Osteocyte (in vitro differentiated cells): ENCODE data around the gene TEKT3. TPM values are rescaled to one million over a fixed set of nuclear protein-coding genes. Genes with fewer than 3 reads are reported as not detected.
A peak's percentile ranks its signal among the peaks of the same experiment; 100 is the strongest.

Source experiments
- DNase-seq: peaks from one replicate; pipeline ENCODE4 v3.0.0; 2021; ENCODE audit warnings: mixed read lengths; ENCODE audit not compliant: unreplicated experiment; ENCODE audit errors: extremely low spot score
- H3K27ac Mint-ChIP-seq: one replicate; pipeline ENCODE4 v1.8.0; 2021; ENCODE audit warnings: mild to moderate bottlenecking, mixed read lengths; ENCODE audit not compliant: unreplicated experiment
- H3K27me3 Mint-ChIP-seq: one replicate; pipeline ENCODE4 v1.8.0; 2021; ENCODE audit warnings: mixed read lengths; ENCODE audit not compliant: unreplicated experiment
- H3K36me3 Mint-ChIP-seq: one replicate; pipeline ENCODE4 v1.8.0; 2021; ENCODE audit warnings: mixed read lengths; ENCODE audit not compliant: unreplicated experiment
- H3K4me1 Mint-ChIP-seq: one replicate; pipeline ENCODE4 v1.8.0; 2021; ENCODE audit warnings: mixed read lengths; ENCODE audit not compliant: unreplicated experiment
- H3K4me3 Mint-ChIP-seq: one replicate; pipeline ENCODE4 v1.8.0; 2021; ENCODE audit warnings: mild to moderate bottlenecking, moderate library complexity, mixed read lengths; ENCODE audit not compliant: unreplicated experiment
- H3K9me3 Mint-ChIP-seq: one replicate; pipeline ENCODE4 v1.8.0; 2021; ENCODE audit warnings: mixed read lengths; ENCODE audit not compliant: unreplicated experiment
- CTCF ChIP-seq: fragments of 200-600 bp; sonication (generic); IDR thresholded peaks from 2 replicates; pipeline ENCODE4 v1.5.0; 2021; ENCODE audit warnings: antibody characterized with exemption, mild to moderate bottlenecking, moderate library complexity
- total RNA-seq: library from RNA; stranded (reverse); gene quantifications from 2 replicates; pipeline ENCODE4 v1.2.1, GENCODE V29; 2021

TEKT3 gene
- total RNA-seq, 1 donor from 2014 or later: not detected

GRCh38 chr17:15278924-15279477 is 62.4 kb downstream of the TEKT3 start:
- H3K9me3 Mint-ChIP-seq: peaks cover 5% of the 10 kb centered on the region
- H3K4me1 Mint-ChIP-seq: peaks cover 14% of the 10 kb centered on the region
- no peak for DNase-seq
- H3K36me3 Mint-ChIP-seq: no peaks in the 10 kb centered on the region
- TF ChIP-seq CTCF: no peak
- H3K4me3 Mint-ChIP-seq: no peak overlapping the region
- H3K27ac Mint-ChIP-seq: peak overlapping the region; percentile 87
- no peaks in the 10 kb centered on the region for H3K27me3 Mint-ChIP-seq

- H3K4me1 Mint-ChIP-seq: peaks cover 20% of the 10 kb centered on the region
- H3K4me3 Mint-ChIP-seq: peak overlapping the region; percentile 63
- DNase-seq: no peak
- peaks cover 5% of the 10 kb centered on the region for H3K9me3 Mint-ChIP-seq
- no peak for TF ChIP-seq CTCF
- no peaks in the 10 kb centered on the region for H3K36me3 Mint-ChIP-seq
- no peaks in the 10 kb centered on the region for H3K27me3 Mint-ChIP-seq
- peak overlapping the region; percentile 87 for H3K27ac Mint-ChIP-seq
Observed at GRCh38 chr17:15278380-15278779, 63.0 kb downstream of the TEKT3 start.

- no peaks in the 10 kb centered on the region for H3K36me3 Mint-ChIP-seq
- no peak overlapping the region for H3K27ac Mint-ChIP-seq
- TF ChIP-seq CTCF: no peak
- no peak overlapping the region for H3K4me3 Mint-ChIP-seq
- no peaks in the 10 kb centered on the region for H3K9me3 Mint-ChIP-seq
- peaks cover 49% of the 10 kb centered on the region for H3K4me1 Mint-ChIP-seq
- DNase-seq: no peak
- H3K27me3 Mint-ChIP-seq: no peaks in the 10 kb centered on the region
Observed at GRCh38 chr17:15274017-15274416, 67.4 kb downstream of the TEKT3 start.

GRCh38 chr17:15273141-15273793 is 68.1 kb downstream of the TEKT3 start:
- DNase-seq: no peak
- Mint-ChIP-seq H3K4me3 (no peak overlapping the region), H3K9me3 (no peaks in the 10 kb centered on the region), H3K27me3 (no peaks in the 10 kb centered on the region), H3K36me3 (no peaks in the 10 kb centered on the region), H3K4me1 (peaks cover 46% of the 10 kb centered on the region), H3K27ac (peak overlapping the region; percentile 81)
- no peak for TF ChIP-seq CTCF

GRCh38 chr17:15271741-15272140 is 69.7 kb downstream of the TEKT3 start:
- no peak for DNase-seq
- TF ChIP-seq CTCF: no peak
- Mint-ChIP-seq H3K36me3 (no peaks in the 10 kb centered on the region), H3K27me3 (no peaks in the 10 kb centered on the region), H3K4me3 (no peak overlapping the region), H3K4me1 (peaks cover 47% of the 10 kb centered on the region), H3K9me3 (no peaks in the 10 kb centered on the region), H3K27ac (peak overlapping the region; percentile 5)
